PC-9 (cell line): ENCODE measurements around the gene GNL1.

Source experiments
- EZH2 ChIP-seq: fragments of 200-600 bp; sonication (generic); IDR thresholded peaks from 2 replicates; pipeline ENCODE4 v1.8.0; 2017; ENCODE audit warnings: antibody characterized with exemption, low read depth
- TF ChIP-seq, protein P1 (sequence below): fragments of 200-600 bp; sonication (generic); conservative IDR thresholded peaks from 2 replicates; pipeline ENCODE4 v1.6.1; 2017; ENCODE audit warnings: mixed run types, antibody characterized with exemption, mild to moderate bottlenecking, moderate library complexity

- TF ChIP-seq, protein P1, sequence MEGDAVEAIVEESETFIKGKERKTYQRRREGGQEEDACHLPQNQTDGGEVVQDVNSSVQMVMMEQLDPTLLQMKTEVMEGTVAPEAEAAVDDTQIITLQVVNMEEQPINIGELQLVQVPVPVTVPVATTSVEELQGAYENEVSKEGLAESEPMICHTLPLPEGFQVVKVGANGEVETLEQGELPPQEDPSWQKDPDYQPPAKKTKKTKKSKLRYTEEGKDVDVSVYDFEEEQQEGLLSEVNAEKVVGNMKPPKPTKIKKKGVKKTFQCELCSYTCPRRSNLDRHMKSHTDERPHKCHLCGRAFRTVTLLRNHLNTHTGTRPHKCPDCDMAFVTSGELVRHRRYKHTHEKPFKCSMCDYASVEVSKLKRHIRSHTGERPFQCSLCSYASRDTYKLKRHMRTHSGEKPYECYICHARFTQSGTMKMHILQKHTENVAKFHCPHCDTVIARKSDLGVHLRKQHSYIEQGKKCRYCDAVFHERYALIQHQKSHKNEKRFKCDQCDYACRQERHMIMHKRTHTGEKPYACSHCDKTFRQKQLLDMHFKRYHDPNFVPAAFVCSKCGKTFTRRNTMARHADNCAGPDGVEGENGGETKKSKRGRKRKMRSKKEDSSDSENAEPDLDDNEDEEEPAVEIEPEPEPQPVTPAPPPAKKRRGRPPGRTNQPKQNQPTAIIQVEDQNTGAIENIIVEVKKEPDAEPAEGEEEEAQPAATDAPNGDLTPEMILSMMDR, result no peak
- TF ChIP-seq EZH2, result no peak
Observed at GRCh38 chr6:30520522-30520921, 35.8 kb downstream of the GNL1 start.
